Measurements from ENCODE around the gene PTPRCAP.
A peak's percentile ranks its signal among the peaks of the same experiment; 100 is the strongest.

Gene PTPRCAP

DNA sequence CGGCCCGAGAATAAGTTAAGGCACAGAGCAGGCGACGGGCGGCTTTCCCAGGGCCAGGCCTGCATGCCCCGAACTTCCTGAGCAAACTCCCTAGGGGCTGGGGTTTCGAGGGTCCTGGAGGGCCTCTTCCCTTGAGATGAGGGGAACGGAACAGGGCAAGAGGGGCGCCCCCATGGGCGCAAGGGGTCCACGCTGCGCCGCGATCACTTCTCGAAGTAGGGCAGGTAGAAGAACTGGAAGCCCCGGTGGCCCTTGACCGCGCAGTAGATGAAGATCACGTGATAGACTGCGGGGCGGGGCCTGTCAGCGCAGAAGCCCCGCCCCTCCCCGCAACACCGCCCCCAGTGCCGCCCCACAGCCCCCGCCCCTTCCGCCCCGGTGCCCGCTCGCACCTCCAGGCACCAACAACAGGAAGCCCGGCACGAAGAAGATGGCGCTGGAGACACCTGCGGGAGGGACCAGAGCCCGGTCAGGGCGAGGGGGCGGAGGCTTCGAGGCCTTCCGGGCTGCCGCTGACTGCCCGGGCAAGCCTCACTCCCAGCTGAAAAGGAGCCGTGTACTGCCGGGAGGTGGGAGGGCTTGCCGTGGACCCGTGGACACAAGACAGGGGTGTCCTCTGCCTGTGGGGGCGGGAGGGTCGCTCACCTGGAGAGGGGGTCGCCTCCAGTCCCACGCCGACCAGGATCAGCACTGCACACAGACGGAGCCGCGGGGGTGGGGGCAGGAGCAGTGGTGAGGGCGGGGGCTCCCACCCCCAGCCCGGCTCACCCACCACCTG, 27.1 kb upstream of the PTPRCAP start:
- peak; percentile 86 for DNase-seq

DNA sequence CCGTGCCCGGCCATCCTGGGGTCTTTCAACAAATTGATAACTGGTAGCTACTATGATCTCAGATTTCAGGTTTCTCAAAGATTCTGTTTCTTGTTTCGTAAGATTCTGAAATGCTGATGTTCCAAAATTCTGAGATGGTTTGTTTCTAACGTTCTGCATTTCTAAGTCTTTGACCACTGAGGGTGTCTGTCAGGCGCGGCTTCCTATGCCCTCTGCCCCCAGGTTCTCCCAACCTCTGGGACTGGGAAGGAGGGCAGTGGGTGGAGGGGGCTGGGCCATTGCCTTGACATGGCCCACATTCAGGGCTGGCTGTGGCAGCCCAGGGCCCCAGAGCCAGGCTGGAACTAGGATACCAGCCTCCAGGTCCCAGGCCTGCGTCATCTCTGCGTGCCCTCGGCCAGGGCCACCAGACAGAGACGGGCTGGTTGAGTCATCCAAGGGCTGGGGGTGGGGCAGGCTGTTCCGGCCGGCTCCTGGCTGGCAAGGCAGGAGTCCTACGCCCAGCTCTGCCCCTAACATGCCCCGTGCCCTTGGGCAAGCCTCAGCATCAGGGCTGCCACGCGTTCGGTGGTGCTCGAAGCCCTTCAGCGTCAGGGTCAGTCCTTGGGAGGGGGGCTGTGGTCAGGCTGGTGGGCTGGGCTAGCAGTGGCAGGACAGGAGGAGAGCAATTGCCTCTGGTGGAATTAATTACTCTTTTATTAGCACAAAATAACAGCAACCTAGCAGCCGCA, 26.4 kb upstream of the PTPRCAP start:
- no peak for DNase-seq

GRCh38 chr11:67463186-67463585, 25.7 kb upstream of the PTPRCAP start:
- no peak for DNase-seq

- DNase-seq = no peak
Measured at GRCh38 chr11:67458266-67458665, 20.8 kb upstream of the PTPRCAP start.

DNA sequence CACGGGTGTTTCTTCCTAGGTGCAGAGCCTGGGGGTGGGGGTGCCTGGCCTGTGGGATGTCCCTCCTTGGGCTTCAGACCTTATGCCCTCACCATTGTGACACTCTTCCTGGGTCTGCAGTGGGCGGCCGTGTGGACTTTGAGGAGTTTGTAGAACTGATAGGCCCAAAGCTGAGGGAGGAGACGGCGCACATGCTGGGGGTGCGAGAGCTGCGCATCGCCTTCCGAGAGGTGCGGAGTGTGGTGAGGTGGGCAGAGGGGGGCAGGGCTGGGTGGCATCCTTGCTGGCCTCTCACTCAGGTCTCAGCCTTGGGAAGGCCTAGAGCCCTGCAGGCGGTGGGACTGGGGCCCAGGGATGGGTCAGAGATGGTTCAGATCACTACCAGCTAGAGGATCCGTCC, 20.0 kb upstream of the PTPRCAP start:
- DNase-seq = no peak

DNA sequence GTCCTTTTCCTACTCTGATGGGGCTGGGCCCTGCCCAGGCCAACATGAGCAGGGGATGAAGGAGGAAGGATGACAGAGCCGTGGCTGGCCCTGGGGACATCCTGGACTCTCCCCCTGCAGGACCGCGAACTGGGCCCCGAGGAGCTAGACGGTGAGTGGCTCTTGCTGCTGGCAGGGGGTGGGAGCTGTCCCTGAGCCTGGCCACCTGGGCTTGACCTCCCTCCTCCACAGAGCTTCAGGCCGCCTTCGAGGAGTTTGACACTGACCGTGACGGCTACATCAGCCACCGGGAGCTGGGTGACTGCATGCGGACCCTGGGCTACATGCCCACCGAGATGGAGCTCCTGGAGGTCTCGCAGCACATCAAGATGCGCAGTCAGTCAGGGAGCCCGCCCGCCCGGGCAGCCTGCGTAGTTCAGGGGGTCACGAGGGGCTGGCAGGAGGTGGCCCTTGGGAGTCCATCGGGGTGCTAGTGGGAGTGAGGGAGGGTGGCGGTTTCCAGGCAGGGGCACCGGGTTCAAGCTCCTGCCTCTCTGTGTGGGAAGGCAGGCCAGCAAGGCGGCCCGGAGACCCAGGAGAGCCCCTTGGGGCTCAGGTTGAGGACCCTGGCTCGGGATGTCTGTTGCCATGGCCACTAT, 18.7 kb upstream of the PTPRCAP start:
- DNase-seq = no peak

GRCh38 chr11:67455054-67455453, 17.6 kb upstream of the PTPRCAP start, which contains the start of gene CABP4:
Gene CABP4 (plus strand): TSS chr11:67455354. CDS start chr11:67455424, 70 bp downstream.
- no peak for DNase-seq

DNA sequence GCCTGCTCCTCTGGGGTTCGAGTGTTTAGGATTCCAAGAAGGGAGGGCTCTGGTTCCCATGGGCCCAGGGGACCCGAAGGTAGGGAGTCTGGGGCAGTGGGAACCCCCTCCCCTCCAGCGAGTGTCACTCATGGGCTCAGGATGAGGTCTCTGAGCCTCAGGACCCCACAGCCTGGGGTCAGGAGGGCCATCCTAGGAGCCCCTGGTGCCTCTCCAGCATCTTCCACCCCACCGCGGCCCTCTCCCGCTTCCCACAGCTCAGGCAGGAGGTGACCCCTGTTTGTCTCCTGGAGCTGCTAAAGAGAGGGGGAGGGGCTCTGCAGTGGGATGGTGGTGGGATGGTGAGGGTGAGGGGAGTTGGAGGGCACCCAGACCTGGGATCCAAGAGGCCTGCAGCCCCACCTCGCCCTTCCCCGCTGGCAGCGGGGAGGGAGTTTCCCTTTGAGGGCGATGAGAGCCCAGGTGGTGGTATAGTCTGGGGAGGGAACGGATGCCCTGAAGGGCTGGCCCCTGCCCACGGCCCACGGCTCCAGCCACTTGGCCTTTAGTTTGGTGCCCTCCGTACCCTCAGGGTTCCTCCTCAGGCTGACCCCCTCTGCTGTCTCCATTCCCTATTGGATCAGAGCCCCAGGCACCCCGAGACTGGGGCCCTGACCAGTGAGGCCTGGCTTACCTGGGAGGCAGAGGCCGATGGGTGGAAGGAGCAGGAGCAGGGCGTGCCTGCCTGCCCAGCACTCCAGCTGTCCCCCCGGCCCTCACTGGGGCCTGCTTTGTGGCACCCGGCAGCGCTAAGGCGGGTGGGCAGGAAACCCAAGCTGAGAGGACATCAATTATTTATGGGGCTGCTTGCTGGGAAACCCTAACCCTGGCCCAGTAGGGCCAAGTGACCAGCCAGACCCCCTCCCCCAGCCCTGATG, 16.6 kb upstream of the PTPRCAP start:
- DNase-seq = no peak

- no peak for DNase-seq
Measured at GRCh38 chr11:67452141-67452952, 14.9 kb upstream of the PTPRCAP start, which contains the start of gene GPR152. Gene GPR152 (minus strand): TSS chr11:67452729. CDS start chr11:67452724, 5 bp downstream.

GRCh38 chr11:67451658-67451976, 14.1 kb upstream of the PTPRCAP start:
- no peak for DNase-seq

DNA sequence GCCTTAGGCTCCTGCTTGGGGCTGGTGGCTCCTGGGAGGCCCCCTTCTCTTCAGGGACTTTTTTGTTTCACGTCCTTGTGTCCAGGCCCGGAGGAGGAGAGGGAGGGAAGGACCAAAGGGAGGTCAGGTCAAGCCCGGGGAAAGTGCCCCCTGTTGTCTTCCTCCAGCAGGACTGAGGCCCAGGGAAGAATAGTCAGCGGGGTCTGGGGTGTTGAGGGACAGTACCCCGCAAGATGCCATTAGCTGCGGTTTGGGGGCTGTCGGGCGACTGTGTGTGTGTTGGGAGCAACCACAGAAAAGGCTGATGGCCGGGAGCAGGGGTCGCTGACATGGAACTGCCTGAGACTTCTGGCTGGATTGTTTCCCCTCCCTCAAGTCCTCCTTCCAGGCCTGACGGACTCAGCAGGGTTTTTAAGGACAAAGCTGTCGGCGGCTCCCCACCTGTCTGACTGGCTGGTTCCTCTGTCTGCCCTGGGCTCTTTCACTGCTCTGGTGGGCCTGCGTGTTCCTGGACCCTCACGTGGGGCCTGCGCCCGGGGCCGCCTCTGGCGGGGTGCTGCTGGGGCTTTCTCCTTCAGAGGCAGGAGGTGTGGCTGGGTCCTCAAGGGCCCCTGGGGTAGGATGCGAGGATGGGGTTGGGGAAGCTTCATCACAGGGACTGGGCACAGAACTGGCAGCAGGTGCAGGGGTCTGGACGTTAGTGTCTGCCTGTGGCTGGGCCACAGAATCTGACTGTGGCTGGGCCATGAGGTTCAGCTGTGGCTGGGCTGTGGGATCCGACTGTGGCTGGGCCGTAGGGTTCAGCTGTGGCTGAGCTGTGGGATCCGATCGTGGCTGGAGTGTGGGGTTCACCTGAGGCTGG, 13.5 kb upstream of the PTPRCAP start:
- no peak for DNase-seq

GRCh38 chr11:67449116-67449844, 11.8 kb upstream of the PTPRCAP start:
- no peak for DNase-seq

- DNase-seq = no peak
Measured at GRCh38 chr11:67448220-67448609, 10.7 kb upstream of the PTPRCAP start.

DNA sequence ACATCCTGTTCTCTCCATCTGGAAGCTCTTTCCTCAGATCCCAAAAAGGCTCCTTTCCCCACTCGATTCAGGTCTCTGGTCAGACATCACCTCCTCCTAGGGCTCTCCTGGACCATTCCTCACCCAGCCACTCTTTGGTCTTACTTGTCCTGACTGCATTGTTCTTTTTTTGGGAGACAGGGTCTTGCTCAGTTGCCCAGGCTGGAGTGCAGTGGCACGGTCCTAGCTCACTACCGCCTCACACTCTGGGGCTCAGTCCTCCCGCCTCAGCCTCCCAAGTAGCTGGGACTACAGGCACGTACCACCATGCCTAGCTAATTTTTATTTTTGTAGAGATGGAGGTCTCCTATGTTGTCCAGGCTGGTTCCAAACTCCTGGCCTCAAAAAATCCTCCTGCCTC, 8.0 kb upstream of the PTPRCAP start:
- no peak for DNase-seq

DNA sequence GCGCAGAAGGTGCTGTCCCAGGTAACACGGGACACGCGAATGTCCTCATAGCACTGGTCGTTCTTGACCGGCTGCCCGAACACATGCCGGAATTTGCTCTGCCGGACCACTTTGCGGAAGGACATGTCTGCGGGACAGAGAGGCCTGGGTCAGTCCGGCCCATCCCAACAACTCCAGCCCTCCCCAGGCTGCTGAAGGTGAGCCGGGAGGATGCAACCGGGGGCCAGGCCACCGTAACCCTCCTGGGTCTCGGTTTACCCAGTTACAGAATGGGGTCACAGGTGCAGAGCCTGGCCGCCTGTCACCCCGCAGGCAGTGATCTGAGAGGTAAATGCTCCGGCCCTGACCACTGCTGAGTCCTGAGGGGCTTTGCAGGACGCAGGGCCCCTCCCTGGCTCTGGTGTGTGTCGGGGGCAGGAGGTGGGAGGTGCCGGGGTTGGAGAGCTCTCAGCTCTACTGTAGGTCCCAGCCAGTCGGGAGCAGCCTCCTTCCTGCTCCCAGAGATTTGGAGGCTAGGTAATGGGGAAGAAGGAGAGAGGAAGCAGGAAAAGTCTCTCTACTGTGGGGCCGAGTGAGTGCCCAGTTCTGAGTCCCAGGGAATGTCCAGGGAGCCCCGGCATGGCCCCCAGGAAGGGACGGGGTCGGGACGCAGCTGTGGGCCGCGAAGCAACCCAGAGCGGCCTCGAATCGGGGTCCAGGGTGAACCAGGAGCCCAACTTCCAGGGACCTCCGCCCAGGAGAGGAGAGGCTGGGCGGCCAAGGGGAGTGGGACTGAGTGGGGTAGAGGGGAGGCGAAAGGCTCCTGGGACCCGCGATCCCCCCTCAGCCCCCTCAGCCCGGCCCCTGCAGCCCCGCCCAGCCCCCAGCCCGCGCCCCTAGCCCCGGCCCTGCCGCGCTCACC, 5.3 kb upstream of the PTPRCAP start:
- DNase-seq = no peak

- DNase-seq = no peak
Measured at GRCh38 chr11:67441731-67442351, 4.4 kb upstream of the PTPRCAP start.

- no peak for DNase-seq
Measured at GRCh38 chr11:67441098-67441563, 3.6 kb upstream of the PTPRCAP start.
